GM23338 (cell line): ENCODE measurements around the gene SPOCK2. TPM values are rescaled to one million over a fixed set of nuclear protein-coding genes. Genes with fewer than 3 reads are reported as not detected.

Source experiments
- ATAC-seq: fragments of 200-7000 bp; cut with Tn5 transposase; 3 replicates; pipeline ENCODE4 v1.9.1; 2020
- DNase-seq: peaks from one replicate; pipeline ENCODE4 v3.0.0-alpha.2; 2015; ENCODE audit warnings: low spot score
- H2AFZ ChIP-seq: fragments of 200-600 bp; sonication (generic); 2 replicates; pipeline ENCODE4 v1.8.0; 2016; ENCODE audit warnings: antibody characterized with exemption, mild to moderate bottlenecking, moderate library complexity
- H3F3A ChIP-seq: fragments of 200-600 bp; sonication (generic); replicated peaks from 2 replicates; pipeline ENCODE4 v1.8.0; 2017; ENCODE audit warnings: antibody characterized with exemption, mixed run types, low read depth
- H3K27ac ChIP-seq: fragments of 200-600 bp; sonication (generic); 2 replicates; pipeline ENCODE4 v1.6.1; 2016; ENCODE audit warnings: low read depth
- H3K27me3 ChIP-seq: fragments of 200-600 bp; sonication (generic); 2 replicates; pipeline ENCODE4 v1.8.0; 2016; ENCODE audit warnings: mild to moderate bottlenecking, mixed run types, moderate library complexity; ENCODE audit not compliant: insufficient read depth
- H3K36me3 ChIP-seq: fragments of 200-600 bp; sonication (generic); 2 replicates; pipeline ENCODE4 v1.8.0; 2016; ENCODE audit warnings: mild to moderate bottlenecking; ENCODE audit not compliant: insufficient read depth
- H3K4me1 ChIP-seq: fragments of 200-600 bp; sonication (generic); 2 replicates; pipeline ENCODE4 v1.8.0; 2016; ENCODE audit warnings: mild to moderate bottlenecking, moderate library complexity; ENCODE audit not compliant: insufficient read depth
- H3K4me2 ChIP-seq: fragments of 200-600 bp; sonication (generic); 2 replicates; pipeline ENCODE4 v1.7.1; 2017; ENCODE audit warnings: mixed run types
- H3K4me3 ChIP-seq: fragments of 200-600 bp; sonication (generic); 2 replicates; pipeline ENCODE4 v1.6.1; 2016; ENCODE audit warnings: mixed run types
- H3K79me2 ChIP-seq: fragments of 200-600 bp; sonication (generic); replicated peaks from 2 replicates; pipeline ENCODE4 v1.8.0; 2017; ENCODE audit warnings: mild to moderate bottlenecking; ENCODE audit not compliant: insufficient read depth
- H3K9me2 ChIP-seq: fragments of 200-600 bp; sonication (generic); 2 replicates; pipeline ENCODE4 v1.8.0; 2017; ENCODE audit not compliant: insufficient read depth
- H4K20me1 ChIP-seq: fragments of 200-600 bp; sonication (generic); replicated peaks from 2 replicates; pipeline ENCODE4 v1.8.0; 2017; ENCODE audit warnings: mild to moderate bottlenecking; ENCODE audit not compliant: insufficient read depth
- H3K27ac Mint-ChIP-seq: 2 replicates; pipeline ENCODE4 v1.8.0; 2020; ENCODE audit warnings: inconsistent platforms, mild to moderate bottlenecking, moderate library complexity, mixed read lengths
- H3K27me3 Mint-ChIP-seq: 3 replicates; pipeline ENCODE4 v1.8.0; 2022; ENCODE audit warnings: low read depth, mild to moderate bottlenecking, moderate library complexity, mixed read lengths, inconsistent platforms; ENCODE audit not compliant: insufficient read depth, poor library complexity
- H3K36me3 Mint-ChIP-seq: 3 replicates; pipeline ENCODE4 v1.8.0; 2021; ENCODE audit warnings: low read depth, mild to moderate bottlenecking, inconsistent platforms, moderate library complexity, mixed read lengths
- H3K4me1 Mint-ChIP-seq: 3 replicates; pipeline ENCODE4 v1.8.0; 2020; ENCODE audit warnings: mild to moderate bottlenecking, inconsistent platforms, mixed read lengths
- H3K4me3 Mint-ChIP-seq: 3 replicates; pipeline ENCODE4 v1.8.0; 2021; ENCODE audit warnings: moderate library complexity, mild to moderate bottlenecking, inconsistent platforms, mixed read lengths
- H3K9me3 Mint-ChIP-seq: 3 replicates; pipeline ENCODE4 v1.8.0; 2020; ENCODE audit warnings: moderate library complexity, mild to moderate bottlenecking, inconsistent platforms, mixed read lengths
- CREB1 ChIP-seq: fragments of 250-450 bp; sonication (Bioruptor Pico); IDR thresholded peaks from 2 replicates; pipeline ENCODE4 v1.5.0; 2020; ENCODE audit warnings: low read depth, mild to moderate bottlenecking, moderate library complexity
- EZH2 ChIP-seq: fragments of 200-600 bp; sonication (generic); IDR thresholded peaks from one replicate; pipeline ENCODE4 v1.8.0; 2017; ENCODE audit warnings: antibody characterized with exemption, mild to moderate bottlenecking, low read depth; ENCODE audit not compliant: unreplicated experiment
- EZH2phosphoT487 ChIP-seq: fragments of 200-600 bp; sonication (generic); IDR thresholded peaks from one replicate; pipeline ENCODE4 v1.8.1; 2018; ENCODE audit warnings: antibody characterized with exemption; ENCODE audit not compliant: unreplicated experiment
- JUNB ChIP-seq: IDR thresholded peaks from one replicate; pipeline ENCODE4 v1.6.1; 2016; ENCODE audit warnings: antibody characterized with exemption; ENCODE audit not compliant: unreplicated experiment
- NANOG ChIP-seq: IDR thresholded peaks from 2 replicates; pipeline ENCODE4 v1.6.1; 2016; ENCODE audit warnings: antibody characterized with exemption, borderline replicate concordance
- POLR2AphosphoS5 ChIP-seq: IDR thresholded peaks from 2 replicates; pipeline ENCODE4 v1.6.1; 2016; ENCODE audit warnings: antibody characterized with exemption, low read depth
- REST ChIP-seq: IDR thresholded peaks from one replicate; pipeline ENCODE4 v1.6.1; 2018; ENCODE audit warnings: antibody characterized with exemption; ENCODE audit not compliant: unreplicated experiment
- STAT1 ChIP-seq: IDR thresholded peaks from one replicate; pipeline ENCODE4 v1.6.1; 2016; ENCODE audit warnings: antibody characterized with exemption; ENCODE audit not compliant: unreplicated experiment
- ZNF114 ChIP-seq: fragments of 250-450 bp; sonication (Bioruptor Pico); IDR thresholded peaks from 2 replicates; pipeline ENCODE4 v1.5.0; 2020; ENCODE audit warnings: mild to moderate bottlenecking, moderate library complexity
- ZNF331 ChIP-seq: fragments of 250-450 bp; sonication (Bioruptor Pico); IDR thresholded peaks from 2 replicates; pipeline ENCODE4 v1.5.0; 2020; ENCODE audit warnings: low read depth, mild to moderate bottlenecking, moderate library complexity
- polyA plus RNA-seq: library from polyadenylated mRNA; unstranded; fragments of >200 nt; fragmentation: Nextera tagmentation; extraction: Ambion mirVana; gene quantifications from 2 replicates; pipeline ENCODE4 v1.2.1, GENCODE V29; 2016
- total RNA-seq: library from RNA; depleted of rRNA; stranded (reverse); fragments of >200 nt; shearing (Covaris generic); gene quantifications from 2 replicates; pipeline ENCODE4 v1.2.3, GENCODE V29; 2014
- TF ChIP-seq, protein P1 (sequence below): IDR thresholded peaks from 2 replicates; pipeline ENCODE4 v1.6.1; 2016; ENCODE audit warnings: antibody characterized with exemption
- TF ChIP-seq, protein P2 (sequence below), 2 experiments: fragments of 200-600 bp in 1 of 2; sonication (generic) in 1 of 2; conservative IDR thresholded peaks; 2 replicates each; pipeline versions ENCODE4 v1.5.1 to v1.6.1; 2016 to 2017; ENCODE audit warnings: antibody characterized with exemption in 2 of 2, low read depth in 2 of 2, mild to moderate bottlenecking in 2 of 2, moderate library complexity in 1 of 2
- TF ChIP-seq, protein P3 (sequence below): fragments of 250-450 bp; sonication (Bioruptor Pico); IDR thresholded peaks from 2 replicates; pipeline ENCODE4 v1.5.0; 2020; ENCODE audit warnings: mild to moderate bottlenecking, moderate library complexity

The SPOCK2 gene
- total and polyA plus RNA-seq, 2 experiments from 2014 or later: 1.3 to 3.6 TPM

DNA sequence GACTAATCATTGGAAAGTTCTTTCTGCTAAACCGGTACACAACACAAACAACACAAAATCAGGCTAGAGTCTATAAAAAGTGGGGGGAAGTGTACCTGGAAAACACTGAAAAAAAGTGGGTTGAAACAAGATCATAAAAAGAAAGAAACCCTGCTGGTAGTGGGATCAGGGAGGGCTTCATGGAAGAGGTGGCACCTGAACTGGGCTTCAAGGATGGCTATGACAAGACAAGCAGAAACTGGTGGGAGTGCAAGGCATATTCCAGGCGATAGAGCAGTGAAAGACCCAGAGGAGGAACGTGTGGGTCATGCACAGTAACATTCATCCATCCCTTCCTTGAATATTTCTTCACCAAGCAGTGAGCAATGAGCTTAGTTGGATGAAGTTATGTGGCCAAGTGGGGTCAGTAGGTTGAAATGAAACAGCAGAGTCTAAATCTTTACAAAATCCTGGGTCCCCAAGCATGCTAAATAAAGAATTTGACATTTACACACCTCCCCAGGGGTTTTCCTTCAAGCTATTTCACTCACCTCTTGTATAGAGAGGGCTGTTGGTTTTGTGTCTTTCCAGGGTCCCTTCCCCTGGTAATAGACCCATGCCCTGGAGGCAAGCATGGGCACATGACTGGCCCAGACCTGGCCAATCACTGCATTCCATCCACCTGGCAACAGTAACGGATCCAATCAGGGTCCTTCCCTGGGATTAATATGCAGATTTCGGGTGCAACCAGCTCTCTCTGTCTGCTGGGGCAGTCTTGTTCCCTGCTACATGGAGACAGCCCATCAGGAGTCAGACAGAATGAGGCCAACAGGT, 38.2 kb downstream of the SPOCK2 start:
- peaks cover 5% of the 10 kb centered on the region for H3K4me1 Mint-ChIP-seq
- Histone ChIP-seq H3K27ac (no peak overlapping the region), H4K20me1 (no peaks in the 10 kb centered on the region), H3K4me3 (no peak overlapping the region), H3K9me2 (no peaks in the 10 kb centered on the region), H3F3A (no peaks in the 10 kb centered on the region), H3K4me1 (no peaks in the 10 kb centered on the region), H2AFZ (peak overlapping the region; percentile 21; the same call in 1 of the 2 replicates), H3K4me2 (no peak overlapping the region), H3K36me3 (no peaks in the 10 kb centered on the region), H3K79me2 (no peaks in the 10 kb centered on the region), H3K27me3 (no peaks in the 10 kb centered on the region)
- DNase-seq (peak; percentile 69), ATAC-seq (peak; percentile 84)
- TF ChIP-seq, protein P1, sequence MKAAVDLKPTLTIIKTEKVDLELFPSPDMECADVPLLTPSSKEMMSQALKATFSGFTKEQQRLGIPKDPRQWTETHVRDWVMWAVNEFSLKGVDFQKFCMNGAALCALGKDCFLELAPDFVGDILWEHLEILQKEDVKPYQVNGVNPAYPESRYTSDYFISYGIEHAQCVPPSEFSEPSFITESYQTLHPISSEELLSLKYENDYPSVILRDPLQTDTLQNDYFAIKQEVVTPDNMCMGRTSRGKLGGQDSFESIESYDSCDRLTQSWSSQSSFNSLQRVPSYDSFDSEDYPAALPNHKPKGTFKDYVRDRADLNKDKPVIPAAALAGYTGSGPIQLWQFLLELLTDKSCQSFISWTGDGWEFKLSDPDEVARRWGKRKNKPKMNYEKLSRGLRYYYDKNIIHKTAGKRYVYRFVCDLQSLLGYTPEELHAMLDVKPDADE: no peak
- TF ChIP-seq JUNB (no peak), STAT1 (no peak), EZH2phosphoT487 (no peak), ZNF331 (no peak), REST (no peak), ZNF114 (no peak), CREB1 (no peak), EZH2 (no peak), POLR2AphosphoS5 (no peak), NANOG (no peak)
- TF ChIP-seq, protein P2, sequence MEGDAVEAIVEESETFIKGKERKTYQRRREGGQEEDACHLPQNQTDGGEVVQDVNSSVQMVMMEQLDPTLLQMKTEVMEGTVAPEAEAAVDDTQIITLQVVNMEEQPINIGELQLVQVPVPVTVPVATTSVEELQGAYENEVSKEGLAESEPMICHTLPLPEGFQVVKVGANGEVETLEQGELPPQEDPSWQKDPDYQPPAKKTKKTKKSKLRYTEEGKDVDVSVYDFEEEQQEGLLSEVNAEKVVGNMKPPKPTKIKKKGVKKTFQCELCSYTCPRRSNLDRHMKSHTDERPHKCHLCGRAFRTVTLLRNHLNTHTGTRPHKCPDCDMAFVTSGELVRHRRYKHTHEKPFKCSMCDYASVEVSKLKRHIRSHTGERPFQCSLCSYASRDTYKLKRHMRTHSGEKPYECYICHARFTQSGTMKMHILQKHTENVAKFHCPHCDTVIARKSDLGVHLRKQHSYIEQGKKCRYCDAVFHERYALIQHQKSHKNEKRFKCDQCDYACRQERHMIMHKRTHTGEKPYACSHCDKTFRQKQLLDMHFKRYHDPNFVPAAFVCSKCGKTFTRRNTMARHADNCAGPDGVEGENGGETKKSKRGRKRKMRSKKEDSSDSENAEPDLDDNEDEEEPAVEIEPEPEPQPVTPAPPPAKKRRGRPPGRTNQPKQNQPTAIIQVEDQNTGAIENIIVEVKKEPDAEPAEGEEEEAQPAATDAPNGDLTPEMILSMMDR (conservative IDR thresholded peaks at IDR 0.05; ENCODE audit: low read depth in 2 of 2): no peak
- TF ChIP-seq, protein P3, sequence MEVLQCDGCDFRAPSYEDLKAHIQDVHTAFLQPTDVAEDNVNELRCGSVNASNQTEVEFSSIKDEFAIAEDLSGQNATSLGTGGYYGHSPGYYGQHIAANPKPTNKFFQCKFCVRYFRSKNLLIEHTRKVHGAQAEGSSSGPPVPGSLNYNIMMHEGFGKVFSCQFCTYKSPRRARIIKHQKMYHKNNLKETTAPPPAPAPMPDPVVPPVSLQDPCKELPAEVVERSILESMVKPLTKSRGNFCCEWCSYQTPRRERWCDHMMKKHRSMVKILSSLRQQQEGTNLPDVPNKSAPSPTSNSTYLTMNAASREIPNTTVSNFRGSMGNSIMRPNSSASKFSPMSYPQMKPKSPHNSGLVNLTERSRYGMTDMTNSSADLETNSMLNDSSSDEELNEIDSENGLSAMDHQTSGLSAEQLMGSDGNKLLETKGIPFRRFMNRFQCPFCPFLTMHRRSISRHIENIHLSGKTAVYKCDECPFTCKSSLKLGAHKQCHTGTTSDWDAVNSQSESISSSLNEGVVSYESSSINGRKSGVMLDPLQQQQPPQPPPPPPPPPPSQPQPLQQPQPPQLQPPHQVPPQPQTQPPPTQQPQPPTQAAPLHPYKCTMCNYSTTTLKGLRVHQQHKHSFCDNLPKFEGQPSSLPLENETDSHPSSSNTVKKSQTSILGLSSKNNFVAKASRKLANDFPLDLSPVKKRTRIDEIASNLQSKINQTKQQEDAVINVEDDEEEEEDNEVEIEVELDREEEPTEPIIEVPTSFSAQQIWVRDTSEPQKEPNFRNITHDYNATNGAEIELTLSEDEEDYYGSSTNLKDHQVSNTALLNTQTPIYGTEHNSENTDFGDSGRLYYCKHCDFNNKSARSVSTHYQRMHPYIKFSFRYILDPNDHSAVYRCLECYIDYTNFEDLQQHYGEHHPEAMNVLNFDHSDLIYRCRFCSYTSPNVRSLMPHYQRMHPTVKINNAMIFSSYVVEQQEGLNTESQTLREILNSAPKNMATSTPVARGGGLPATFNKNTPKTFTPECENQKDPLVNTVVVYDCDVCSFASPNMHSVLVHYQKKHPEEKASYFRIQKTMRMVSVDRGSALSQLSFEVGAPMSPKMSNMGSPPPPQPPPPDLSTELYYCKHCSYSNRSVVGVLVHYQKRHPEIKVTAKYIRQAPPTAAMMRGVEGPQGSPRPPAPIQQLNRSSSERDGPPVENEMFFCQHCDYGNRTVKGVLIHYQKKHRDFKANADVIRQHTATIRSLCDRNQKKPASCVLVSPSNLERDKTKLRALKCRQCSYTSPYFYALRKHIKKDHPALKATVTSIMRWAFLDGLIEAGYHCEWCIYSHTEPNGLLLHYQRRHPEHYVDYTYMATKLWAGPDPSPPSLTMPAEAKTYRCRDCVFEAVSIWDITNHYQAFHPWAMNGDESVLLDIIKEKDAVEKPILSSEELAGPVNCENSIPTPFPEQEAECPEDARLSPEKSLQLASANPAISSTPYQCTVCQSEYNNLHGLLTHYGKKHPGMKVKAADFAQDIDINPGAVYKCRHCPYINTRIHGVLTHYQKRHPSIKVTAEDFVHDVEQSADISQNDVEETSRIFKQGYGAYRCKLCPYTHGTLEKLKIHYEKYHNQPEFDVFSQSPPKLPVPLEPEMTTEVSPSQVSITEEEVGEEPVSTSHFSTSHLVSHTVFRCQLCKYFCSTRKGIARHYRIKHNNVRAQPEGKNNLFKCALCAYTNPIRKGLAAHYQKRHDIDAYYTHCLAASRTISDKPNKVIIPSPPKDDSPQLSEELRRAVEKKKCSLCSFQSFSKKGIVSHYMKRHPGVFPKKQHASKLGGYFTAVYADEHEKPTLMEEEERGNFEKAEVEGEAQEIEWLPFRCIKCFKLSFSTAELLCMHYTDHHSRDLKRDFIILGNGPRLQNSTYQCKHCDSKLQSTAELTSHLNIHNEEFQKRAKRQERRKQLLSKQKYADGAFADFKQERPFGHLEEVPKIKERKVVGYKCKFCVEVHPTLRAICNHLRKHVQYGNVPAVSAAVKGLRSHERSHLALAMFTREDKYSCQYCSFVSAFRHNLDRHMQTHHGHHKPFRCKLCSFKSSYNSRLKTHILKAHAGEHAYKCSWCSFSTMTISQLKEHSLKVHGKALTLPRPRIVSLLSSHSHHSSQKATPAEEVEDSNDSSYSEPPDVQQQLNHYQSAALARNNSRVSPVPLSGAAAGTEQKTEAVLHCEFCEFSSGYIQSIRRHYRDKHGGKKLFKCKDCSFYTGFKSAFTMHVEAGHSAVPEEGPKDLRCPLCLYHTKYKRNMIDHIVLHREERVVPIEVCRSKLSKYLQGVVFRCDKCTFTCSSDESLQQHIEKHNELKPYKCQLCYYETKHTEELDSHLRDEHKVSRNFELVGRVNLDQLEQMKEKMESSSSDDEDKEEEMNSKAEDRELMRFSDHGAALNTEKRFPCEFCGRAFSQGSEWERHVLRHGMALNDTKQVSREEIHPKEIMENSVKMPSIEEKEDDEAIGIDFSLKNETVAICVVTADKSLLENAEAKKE: no peak
- H3K4me3 Mint-ChIP-seq: no peak overlapping the region; the same call in 2 of the 3 replicates
- H3K36me3 Mint-ChIP-seq: no peaks in the 10 kb centered on the region
- peaks cover 6% of the 10 kb centered on the region for H3K27me3 Mint-ChIP-seq
- H3K9me3 Mint-ChIP-seq: peaks cover 4% of the 10 kb centered on the region; the same call in 1 of the 3 replicates
- H3K27ac Mint-ChIP-seq: no peak overlapping the region
